NT2/D1 (cell line): Measurements from ENCODE around the gene TMEM63A.

Source experiments
- SUZ12 ChIP-seq: IDR thresholded peaks from 2 replicates; pipeline ENCODE4 v1.6.1; 2011; ENCODE audit not compliant: insufficient read length, insufficient read depth; ENCODE audit errors: extremely low read depth
- YY1 ChIP-seq: IDR thresholded peaks from 2 replicates; pipeline ENCODE4 v1.6.1; 2011; ENCODE audit not compliant: insufficient read length, insufficient read depth
- ZNF274 ChIP-seq: IDR thresholded peaks from 2 replicates; pipeline ENCODE4 v1.6.1; 2011; ENCODE audit warnings: mild to moderate bottlenecking, low read depth, low read length

GRCh38 chr1:225923692-225924555 is 41.7 kb upstream of the TMEM63A start, which contains the start of gene PYCR2:
- TF ChIP-seq ZNF274 = no peak
- TF ChIP-seq YY1 = peak; percentile 37
- TF ChIP-seq SUZ12 = no peak
